HuH-7.5 (cell line): Measurements from ENCODE around the gene INSM2.

ENCODE experiments used
- DNase-seq: peaks from one replicate; pipeline ENCODE4 v3.0.0; 2011; ENCODE audit warnings: low spot score

Gene INSM2

GRCh38 chr14:35533357-35534207, at the start of gene INSM2:
Gene INSM2, plus strand, starts transcription at chr14:35534164. Its CDS starts 89 bp downstream, at chr14:35534253.
- DNase-seq = peak; percentile 49

- no peak for DNase-seq
Observed at GRCh38 chr14:35492569-35493014, 41.4 kb upstream of the INSM2 start.

- DNase-seq = no peak
Observed at GRCh38 chr14:35495278-35495677, 38.7 kb upstream of the INSM2 start.

GRCh38 chr14:35499180-35499579, 34.8 kb upstream of the INSM2 start:
- no peak for DNase-seq

GRCh38 chr14:35503646-35504045, 30.3 kb upstream of the INSM2 start:
- DNase-seq = no peak

- no peak for DNase-seq
Observed at GRCh38 chr14:35504260-35504659, 29.7 kb upstream of the INSM2 start.

GRCh38 chr14:35506461-35506860, 27.5 kb upstream of the INSM2 start:
- DNase-seq = no peak

- no peak for DNase-seq
Observed at GRCh38 chr14:35506927-35507326, 27.0 kb upstream of the INSM2 start.

- no peak for DNase-seq
Observed at GRCh38 chr14:35509846-35510245, 24.1 kb upstream of the INSM2 start.

GRCh38 chr14:35512765-35513164, 21.2 kb upstream of the INSM2 start:
- no peak for DNase-seq

- DNase-seq = no peak
Observed at GRCh38 chr14:35515916-35516315, 18.0 kb upstream of the INSM2 start.

GRCh38 chr14:35519986-35520385, 14.0 kb upstream of the INSM2 start:
- DNase-seq = no peak

- DNase-seq = no peak
Observed at GRCh38 chr14:35525695-35526094, 8.3 kb upstream of the INSM2 start.

- DNase-seq = no peak
Observed at GRCh38 chr14:35526962-35527361, 7.0 kb upstream of the INSM2 start.

GRCh38 chr14:35531960-35532747, 1.8 kb upstream of the INSM2 start:
- DNase-seq = no peak

- no peak for DNase-seq
Observed at GRCh38 chr14:35532783-35533356, 1.1 kb upstream of the INSM2 start.

- DNase-seq = no peak
Observed at GRCh38 chr14:35534208-35534872, 376 bp downstream of the INSM2 start.

- DNase-seq = peak; percentile 47
Observed at GRCh38 chr14:35534873-35535482, 1.0 kb downstream of the INSM2 start.

GRCh38 chr14:35535483-35536112, 1.6 kb downstream of the INSM2 start:
- DNase-seq = no peak

- DNase-seq = no peak
Observed at GRCh38 chr14:35539969-35540368, 6.0 kb downstream of the INSM2 start.

- DNase-seq = no peak
Observed at GRCh38 chr14:35543006-35543405, 9.0 kb downstream of the INSM2 start.
